Muscle layer of duodenum (tissue), 2 donors: ENCODE measurements around the gene GUCY2C.

Experiments used
- H3K27ac ChIP-seq: one replicate; pipeline ENCODE4 v1.7.0; 2013; ENCODE audit warnings: mild to moderate bottlenecking, low read length
- H3K27me3 ChIP-seq: one replicate; pipeline ENCODE4 v1.7.0; 2013; ENCODE audit warnings: low read depth, mild to moderate bottlenecking, control low read depth, low read length
- H3K36me3 ChIP-seq, 2 donors: one replicate each; pipeline ENCODE4 v1.7.0; 2013; ENCODE audit warnings: low read length in 2 of 2, control low read depth in 1 of 2, mild to moderate bottlenecking in 1 of 2; ENCODE audit not compliant: insufficient read depth in 2 of 2, control insufficient read depth in 1 of 2
- H3K4me1 ChIP-seq, 2 donors: one replicate each; pipeline ENCODE4 v1.7.0; 2013; ENCODE audit warnings: low read length in 2 of 2, mild to moderate bottlenecking in 2 of 2, control low read depth in 1 of 2, moderate library complexity in 1 of 2; ENCODE audit not compliant: insufficient read depth in 2 of 2, control insufficient read depth in 1 of 2
- H3K4me3 ChIP-seq, 2 donors: one replicate each; pipeline ENCODE4 v1.7.0; 2013; ENCODE audit warnings: low read length in 2 of 2, low read depth in 1 of 2, mild to moderate bottlenecking in 1 of 2
- H3K9me3 ChIP-seq, 2 donors: one replicate each; pipeline ENCODE4 v1.7.0; 2013; ENCODE audit warnings: low read length in 2 of 2, control low read depth in 1 of 2, mild to moderate bottlenecking in 1 of 2; ENCODE audit not compliant: control insufficient read depth in 1 of 2
- donor health status: healthy.

Gene GUCY2C

GRCh38 chr12:14652483-14652882, 43.9 kb downstream of the GUCY2C start:
- H3K27me3 ChIP-seq = no peaks in the 10 kb centered on the region
- H3K4me3 ChIP-seq = no peak overlapping the region
- H3K4me1 ChIP-seq = no peaks in the 10 kb centered on the region
- no peaks in the 10 kb centered on the region for H3K36me3 ChIP-seq
- no peak overlapping the region for H3K27ac ChIP-seq
- H3K9me3 ChIP-seq = no peaks in the 10 kb centered on the region

DNA sequence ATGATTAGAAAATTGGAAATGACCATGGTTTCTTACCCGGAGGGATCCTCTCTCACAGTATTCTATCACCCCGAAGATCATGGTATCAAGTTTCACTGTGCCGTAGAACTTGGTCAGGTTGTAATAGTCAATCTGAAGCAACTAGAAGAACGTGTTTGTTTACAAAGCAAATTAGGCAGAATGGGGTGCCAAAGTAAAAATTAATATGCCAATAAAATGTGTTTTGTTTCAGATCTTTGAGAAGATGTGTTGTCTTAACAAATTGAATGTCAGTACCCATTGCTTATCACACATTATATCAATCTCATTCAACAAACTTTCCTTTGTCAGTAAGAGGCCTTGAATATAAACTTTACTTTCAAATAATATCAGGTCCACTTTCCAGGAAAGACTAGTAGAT, 45.0 kb downstream of the GUCY2C start:
- Histone ChIP-seq H3K4me1 (no peaks in the 10 kb centered on the region), H3K4me3 (no peak overlapping the region), H3K27me3 (no peaks in the 10 kb centered on the region), H3K9me3 (no peaks in the 10 kb centered on the region), H3K27ac (no peak overlapping the region), H3K36me3 (no peaks in the 10 kb centered on the region)

GRCh38 chr12:14650789-14651188, 45.6 kb downstream of the GUCY2C start:
- H3K36me3 ChIP-seq = no peaks in the 10 kb centered on the region
- no peaks in the 10 kb centered on the region for H3K9me3 ChIP-seq
- no peaks in the 10 kb centered on the region for H3K27me3 ChIP-seq
- no peak overlapping the region for H3K4me3 ChIP-seq
- no peak overlapping the region for H3K27ac ChIP-seq
- H3K4me1 ChIP-seq = no peaks in the 10 kb centered on the region

DNA sequence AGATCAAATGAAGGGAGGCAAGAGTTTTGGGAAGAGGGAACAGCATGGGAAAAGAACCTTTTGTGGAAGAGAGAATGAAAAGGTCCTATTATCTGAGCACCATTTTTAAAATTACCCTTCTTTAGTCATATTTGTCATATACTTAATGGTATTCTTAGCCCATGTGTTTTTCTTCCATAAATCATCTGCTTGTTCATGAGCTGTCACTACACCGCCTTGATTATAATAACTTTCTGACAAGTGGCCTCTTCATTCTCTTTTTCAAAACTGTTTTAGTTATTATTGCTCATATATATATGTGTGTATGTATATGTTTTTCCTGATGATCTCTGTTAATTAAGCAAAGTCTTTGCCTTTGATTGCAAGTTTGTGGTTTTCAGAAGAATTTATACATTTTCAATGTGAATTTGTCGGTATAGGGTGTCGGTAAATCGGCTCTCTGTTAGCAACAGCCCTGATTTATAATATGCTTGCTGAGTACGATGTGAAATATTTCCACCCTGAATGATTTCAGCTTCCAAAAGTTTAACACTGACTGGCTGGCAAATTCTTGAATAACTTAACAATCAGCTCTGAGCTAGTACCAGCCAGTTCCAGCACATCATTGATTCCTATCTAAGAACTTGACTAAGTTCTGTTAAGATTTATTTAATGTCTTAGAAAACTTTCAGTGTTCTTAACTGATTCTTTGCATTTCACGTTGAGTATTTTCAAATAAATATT, 49.2 kb downstream of the GUCY2C start:
- Histone ChIP-seq H3K36me3 (peaks cover 0 to 7% of the 10 kb centered on the region in 2 donors), H3K4me3 (no peak overlapping the region), H3K27ac (no peak overlapping the region), H3K27me3 (no peaks in the 10 kb centered on the region), H3K4me1 (peaks cover 0 to 5% of the 10 kb centered on the region in 2 donors), H3K9me3 (no peaks in the 10 kb centered on the region)

GRCh38 chr12:14643251-14643650, 53.1 kb downstream of the GUCY2C start:
- Histone ChIP-seq H3K27ac (no peak overlapping the region), H3K4me1 (peaks cover 0 to 5% of the 10 kb centered on the region in 2 donors), H3K4me3 (no peak overlapping the region), H3K9me3 (no peaks in the 10 kb centered on the region), H3K36me3 (peaks cover 0 to 12% of the 10 kb centered on the region in 2 donors), H3K27me3 (no peaks in the 10 kb centered on the region)

DNA sequence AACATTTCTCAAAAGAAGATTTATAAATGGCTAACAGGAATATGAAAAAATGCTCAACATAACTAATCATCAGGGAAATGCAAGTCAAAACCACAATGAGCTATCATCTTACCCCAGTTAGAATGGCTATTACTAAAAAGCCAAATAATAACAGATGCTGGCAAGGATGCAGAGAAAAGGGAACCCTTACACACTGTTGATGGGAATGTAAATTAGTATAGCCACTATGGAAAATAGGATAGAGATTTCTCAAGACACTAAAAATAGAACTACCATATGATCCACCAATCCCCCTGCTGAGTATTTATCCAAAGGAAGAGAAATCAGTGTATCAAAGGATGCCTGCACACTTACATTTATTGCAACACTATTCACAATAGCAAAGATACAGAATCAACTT, 58.3 kb downstream of the GUCY2C start:
- no peaks in the 10 kb centered on the region for H3K4me1 ChIP-seq
- H3K36me3 ChIP-seq = peaks cover 0 to 6% of the 10 kb centered on the region in 2 donors
- no peak overlapping the region for H3K27ac ChIP-seq
- peaks cover 0 to 4% of the 10 kb centered on the region in 2 donors for H3K9me3 ChIP-seq
- no peak overlapping the region for H3K4me3 ChIP-seq
- no peaks in the 10 kb centered on the region for H3K27me3 ChIP-seq

DNA sequence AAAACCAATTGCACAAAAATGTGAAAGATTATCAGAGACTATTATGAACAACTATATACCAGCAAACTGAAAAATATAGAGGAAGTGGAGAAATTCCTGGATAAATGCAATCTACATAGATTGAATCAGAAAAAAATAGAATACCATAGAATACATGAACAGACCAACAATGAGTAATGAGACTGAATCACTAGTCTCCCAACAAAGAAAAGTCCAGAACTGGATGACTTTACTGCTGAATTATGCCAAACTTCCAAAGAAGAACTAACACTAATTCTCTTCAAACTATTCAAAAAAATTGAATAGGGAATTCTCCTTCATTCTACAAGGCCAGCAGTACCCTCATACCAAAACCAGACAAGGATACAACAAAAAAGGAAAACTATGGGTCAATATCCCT, 60.6 kb downstream of the GUCY2C start:
- H3K4me1 ChIP-seq = no peaks in the 10 kb centered on the region
- no peak overlapping the region for H3K4me3 ChIP-seq
- no peaks in the 10 kb centered on the region for H3K27me3 ChIP-seq
- H3K36me3 ChIP-seq = peaks cover 0 to 5% of the 10 kb centered on the region in 2 donors
- peaks cover 0 to 4% of the 10 kb centered on the region in 2 donors for H3K9me3 ChIP-seq
- no peak overlapping the region for H3K27ac ChIP-seq

GRCh38 chr12:14630793-14631192, 65.6 kb downstream of the GUCY2C start:
- no peaks in the 10 kb centered on the region for H3K9me3 ChIP-seq
- H3K27me3 ChIP-seq = no peaks in the 10 kb centered on the region
- H3K4me3 ChIP-seq = no peak overlapping the region
- no peak overlapping the region for H3K27ac ChIP-seq
- no peaks in the 10 kb centered on the region for H3K4me1 ChIP-seq
- H3K36me3 ChIP-seq = no peaks in the 10 kb centered on the region

- Histone ChIP-seq H3K4me1 (no peaks in the 10 kb centered on the region), H3K4me3 (no peak overlapping the region), H3K27me3 (no peaks in the 10 kb centered on the region), H3K9me3 (no peaks in the 10 kb centered on the region), H3K36me3 (no peaks in the 10 kb centered on the region), H3K27ac (no peak overlapping the region)
Measured at GRCh38 chr12:14629832-14630710, 66.3 kb downstream of the GUCY2C start.

DNA sequence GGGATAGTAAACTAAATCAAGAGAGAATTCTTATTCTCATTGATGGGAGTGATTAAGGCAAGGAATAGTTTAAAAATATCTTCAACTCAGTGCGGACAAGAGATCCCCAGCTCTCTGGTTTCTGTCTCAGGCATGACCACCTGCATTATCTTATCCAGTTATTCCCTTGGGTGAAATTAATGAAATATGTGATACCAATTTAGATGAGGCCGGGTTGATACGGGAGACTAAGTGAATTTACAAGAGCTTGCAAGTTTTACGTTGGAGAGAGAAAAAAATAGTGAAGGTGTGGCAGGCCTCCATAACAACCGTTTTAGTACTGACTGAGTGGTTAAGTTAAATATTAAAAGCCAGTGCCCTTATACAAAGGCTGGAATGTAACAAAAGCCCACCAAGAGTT, 67.6 kb downstream of the GUCY2C start:
- H3K27me3 ChIP-seq = no peaks in the 10 kb centered on the region
- H3K36me3 ChIP-seq = no peaks in the 10 kb centered on the region
- H3K27ac ChIP-seq = no peak overlapping the region
- H3K9me3 ChIP-seq = no peaks in the 10 kb centered on the region
- no peaks in the 10 kb centered on the region for H3K4me1 ChIP-seq
- no peak overlapping the region for H3K4me3 ChIP-seq

DNA sequence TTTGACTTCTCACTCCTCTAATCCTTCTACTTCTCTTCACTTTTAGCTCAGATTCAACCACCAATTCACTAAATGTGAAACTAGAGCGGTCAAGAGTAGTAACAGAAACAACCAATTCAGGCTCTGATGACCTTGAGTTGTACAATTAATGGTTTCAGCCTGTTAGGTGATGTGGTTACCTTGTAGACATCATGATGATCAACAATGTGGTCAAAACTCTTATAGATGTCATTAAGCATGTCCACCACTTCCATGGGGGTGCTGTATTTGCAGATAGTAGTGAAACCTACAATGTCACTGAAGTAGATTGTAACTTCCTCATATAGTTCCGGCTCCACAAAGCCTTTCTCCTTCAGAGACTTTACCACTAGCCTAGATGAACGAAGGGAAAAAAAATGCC, 74.6 kb downstream of the GUCY2C start:
- Histone ChIP-seq H3K36me3 (peaks cover 0 to 5% of the 10 kb centered on the region in 2 donors), H3K4me3 (no peak overlapping the region), H3K4me1 (peaks cover 0 to 4% of the 10 kb centered on the region in 2 donors), H3K9me3 (no peaks in the 10 kb centered on the region), H3K27me3 (no peaks in the 10 kb centered on the region), H3K27ac (no peak overlapping the region)
